Measurements from ENCODE around the gene NCOA3. TPM values are rescaled to one million over a fixed set of nuclear protein-coding genes. Genes with fewer than 3 reads are reported as not detected.

NCOA3 gene
- total and polyA plus RNA-seq, 2 experiments from 2014 or later = 6.7 to 25.8 TPM

- TF ChIP-seq, protein P1, sequence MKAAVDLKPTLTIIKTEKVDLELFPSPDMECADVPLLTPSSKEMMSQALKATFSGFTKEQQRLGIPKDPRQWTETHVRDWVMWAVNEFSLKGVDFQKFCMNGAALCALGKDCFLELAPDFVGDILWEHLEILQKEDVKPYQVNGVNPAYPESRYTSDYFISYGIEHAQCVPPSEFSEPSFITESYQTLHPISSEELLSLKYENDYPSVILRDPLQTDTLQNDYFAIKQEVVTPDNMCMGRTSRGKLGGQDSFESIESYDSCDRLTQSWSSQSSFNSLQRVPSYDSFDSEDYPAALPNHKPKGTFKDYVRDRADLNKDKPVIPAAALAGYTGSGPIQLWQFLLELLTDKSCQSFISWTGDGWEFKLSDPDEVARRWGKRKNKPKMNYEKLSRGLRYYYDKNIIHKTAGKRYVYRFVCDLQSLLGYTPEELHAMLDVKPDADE (IDR thresholded peaks at IDR 0.05) = no peak
- TF ChIP-seq, protein P2, sequence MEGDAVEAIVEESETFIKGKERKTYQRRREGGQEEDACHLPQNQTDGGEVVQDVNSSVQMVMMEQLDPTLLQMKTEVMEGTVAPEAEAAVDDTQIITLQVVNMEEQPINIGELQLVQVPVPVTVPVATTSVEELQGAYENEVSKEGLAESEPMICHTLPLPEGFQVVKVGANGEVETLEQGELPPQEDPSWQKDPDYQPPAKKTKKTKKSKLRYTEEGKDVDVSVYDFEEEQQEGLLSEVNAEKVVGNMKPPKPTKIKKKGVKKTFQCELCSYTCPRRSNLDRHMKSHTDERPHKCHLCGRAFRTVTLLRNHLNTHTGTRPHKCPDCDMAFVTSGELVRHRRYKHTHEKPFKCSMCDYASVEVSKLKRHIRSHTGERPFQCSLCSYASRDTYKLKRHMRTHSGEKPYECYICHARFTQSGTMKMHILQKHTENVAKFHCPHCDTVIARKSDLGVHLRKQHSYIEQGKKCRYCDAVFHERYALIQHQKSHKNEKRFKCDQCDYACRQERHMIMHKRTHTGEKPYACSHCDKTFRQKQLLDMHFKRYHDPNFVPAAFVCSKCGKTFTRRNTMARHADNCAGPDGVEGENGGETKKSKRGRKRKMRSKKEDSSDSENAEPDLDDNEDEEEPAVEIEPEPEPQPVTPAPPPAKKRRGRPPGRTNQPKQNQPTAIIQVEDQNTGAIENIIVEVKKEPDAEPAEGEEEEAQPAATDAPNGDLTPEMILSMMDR (conservative IDR thresholded peaks at IDR 0.05; ENCODE audit: low read depth in 2 of 2) = no peak
- TF ChIP-seq ZNF331 (CRISPR knock-in tag; IDR thresholded peaks at IDR 0.05; ENCODE audit: low read depth) (no peak), EZH2 (IDR thresholded peaks at IDR 0.05; ENCODE audit: low read depth, unreplicated experiment) (no peak), NANOG (IDR thresholded peaks at IDR 0.05; ENCODE audit: borderline replicate concordance) (no peak)
Observed at GRCh38 chr20:47703748-47704147, 202.1 kb downstream of the NCOA3 start (continued).

DNA sequence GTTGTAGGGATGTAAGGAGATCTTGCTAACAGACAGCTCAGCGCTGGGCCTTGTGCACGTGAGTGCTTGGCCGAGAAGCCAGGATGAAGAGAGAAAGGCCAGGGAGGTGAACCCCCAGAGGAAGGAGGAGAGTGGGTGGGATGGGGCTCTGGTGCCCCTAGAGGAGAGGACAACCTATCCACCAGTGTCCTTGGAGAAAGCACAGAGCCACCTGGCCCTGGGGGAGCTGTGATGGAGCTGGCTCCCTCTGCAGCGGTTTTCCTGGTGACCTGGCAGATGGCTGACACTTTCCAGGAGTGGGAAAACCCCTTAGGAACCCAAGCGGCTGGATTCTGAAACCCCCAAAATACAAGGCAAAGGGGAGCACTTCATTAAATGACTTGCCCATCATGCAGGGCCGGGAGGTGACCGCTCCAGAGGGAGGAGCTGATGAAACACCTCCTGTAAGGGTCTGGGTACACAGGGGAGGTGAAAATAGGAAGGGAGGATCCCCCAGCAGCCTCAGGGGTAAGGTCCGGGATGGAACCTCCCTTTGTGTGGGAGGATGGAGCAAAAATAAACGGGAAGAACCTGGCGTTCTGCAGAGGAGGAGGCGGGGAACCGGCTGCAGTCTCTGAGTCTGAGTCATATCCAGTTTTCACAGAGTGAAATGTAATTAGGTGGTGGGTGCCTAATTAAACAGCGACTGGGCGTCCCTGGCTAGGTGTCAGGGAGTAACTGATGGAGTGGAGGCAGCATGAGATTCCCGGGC is 203.2 kb downstream of the NCOA3 start:
- Histone ChIP-seq H3K27ac (ENCODE audit: low read depth) (no peak overlapping the region), H3K9me2 (ENCODE audit: insufficient read depth) (no peaks in the 10 kb centered on the region), H3K27me3 (ENCODE audit: insufficient read depth) (no peaks in the 10 kb centered on the region), H3K4me1 (ENCODE audit: insufficient read depth) (no peaks in the 10 kb centered on the region), H3K36me3 (ENCODE audit: insufficient read depth) (no peaks in the 10 kb centered on the region), H3K79me2 (replicated peaks; ENCODE audit: insufficient read depth) (no peaks in the 10 kb centered on the region), H3K4me3 (no peak overlapping the region), H4K20me1 (replicated peaks; ENCODE audit: insufficient read depth) (no peaks in the 10 kb centered on the region), H3F3A (replicated peaks; ENCODE audit: low read depth) (no peaks in the 10 kb centered on the region), H2AFZ (no peak overlapping the region), H3K4me2 (no peak overlapping the region)
- ATAC-seq = no peak
- peaks cover 23% of the 10 kb centered on the region for H3K4me1 Mint-ChIP-seq
- no peak overlapping the region for H3K4me3 Mint-ChIP-seq
- H3K27ac Mint-ChIP-seq = no peak overlapping the region
- H3K9me3 Mint-ChIP-seq = no peaks in the 10 kb centered on the region
- H3K36me3 Mint-ChIP-seq (ENCODE audit: low read depth) = no peaks in the 10 kb centered on the region
- peaks cover 2% of the 10 kb centered on the region for H3K27me3 Mint-ChIP-seq (ENCODE audit: insufficient read depth, low read depth, poor library complexity)
- no peak for DNase-seq (ENCODE audit: low spot score)
- TF ChIP-seq, protein P2 (conservative IDR thresholded peaks at IDR 0.05; ENCODE audit: low read depth in 2 of 2) = no peak
- TF ChIP-seq JUNB (IDR thresholded peaks at IDR 0.05; ENCODE audit: unreplicated experiment) (no peak), ZNF114 (CRISPR knock-in tag; IDR thresholded peaks at IDR 0.05) (no peak), POLR2AphosphoS5 (IDR thresholded peaks at IDR 0.05; ENCODE audit: low read depth) (no peak), CREB1 (CRISPR knock-in tag; IDR thresholded peaks at IDR 0.05; ENCODE audit: low read depth) (no peak), EZH2phosphoT487 (IDR thresholded peaks at IDR 0.05; ENCODE audit: unreplicated experiment) (no peak), STAT1 (IDR thresholded peaks at IDR 0.05; ENCODE audit: unreplicated experiment) (no peak)
- TF ChIP-seq, protein P3, sequence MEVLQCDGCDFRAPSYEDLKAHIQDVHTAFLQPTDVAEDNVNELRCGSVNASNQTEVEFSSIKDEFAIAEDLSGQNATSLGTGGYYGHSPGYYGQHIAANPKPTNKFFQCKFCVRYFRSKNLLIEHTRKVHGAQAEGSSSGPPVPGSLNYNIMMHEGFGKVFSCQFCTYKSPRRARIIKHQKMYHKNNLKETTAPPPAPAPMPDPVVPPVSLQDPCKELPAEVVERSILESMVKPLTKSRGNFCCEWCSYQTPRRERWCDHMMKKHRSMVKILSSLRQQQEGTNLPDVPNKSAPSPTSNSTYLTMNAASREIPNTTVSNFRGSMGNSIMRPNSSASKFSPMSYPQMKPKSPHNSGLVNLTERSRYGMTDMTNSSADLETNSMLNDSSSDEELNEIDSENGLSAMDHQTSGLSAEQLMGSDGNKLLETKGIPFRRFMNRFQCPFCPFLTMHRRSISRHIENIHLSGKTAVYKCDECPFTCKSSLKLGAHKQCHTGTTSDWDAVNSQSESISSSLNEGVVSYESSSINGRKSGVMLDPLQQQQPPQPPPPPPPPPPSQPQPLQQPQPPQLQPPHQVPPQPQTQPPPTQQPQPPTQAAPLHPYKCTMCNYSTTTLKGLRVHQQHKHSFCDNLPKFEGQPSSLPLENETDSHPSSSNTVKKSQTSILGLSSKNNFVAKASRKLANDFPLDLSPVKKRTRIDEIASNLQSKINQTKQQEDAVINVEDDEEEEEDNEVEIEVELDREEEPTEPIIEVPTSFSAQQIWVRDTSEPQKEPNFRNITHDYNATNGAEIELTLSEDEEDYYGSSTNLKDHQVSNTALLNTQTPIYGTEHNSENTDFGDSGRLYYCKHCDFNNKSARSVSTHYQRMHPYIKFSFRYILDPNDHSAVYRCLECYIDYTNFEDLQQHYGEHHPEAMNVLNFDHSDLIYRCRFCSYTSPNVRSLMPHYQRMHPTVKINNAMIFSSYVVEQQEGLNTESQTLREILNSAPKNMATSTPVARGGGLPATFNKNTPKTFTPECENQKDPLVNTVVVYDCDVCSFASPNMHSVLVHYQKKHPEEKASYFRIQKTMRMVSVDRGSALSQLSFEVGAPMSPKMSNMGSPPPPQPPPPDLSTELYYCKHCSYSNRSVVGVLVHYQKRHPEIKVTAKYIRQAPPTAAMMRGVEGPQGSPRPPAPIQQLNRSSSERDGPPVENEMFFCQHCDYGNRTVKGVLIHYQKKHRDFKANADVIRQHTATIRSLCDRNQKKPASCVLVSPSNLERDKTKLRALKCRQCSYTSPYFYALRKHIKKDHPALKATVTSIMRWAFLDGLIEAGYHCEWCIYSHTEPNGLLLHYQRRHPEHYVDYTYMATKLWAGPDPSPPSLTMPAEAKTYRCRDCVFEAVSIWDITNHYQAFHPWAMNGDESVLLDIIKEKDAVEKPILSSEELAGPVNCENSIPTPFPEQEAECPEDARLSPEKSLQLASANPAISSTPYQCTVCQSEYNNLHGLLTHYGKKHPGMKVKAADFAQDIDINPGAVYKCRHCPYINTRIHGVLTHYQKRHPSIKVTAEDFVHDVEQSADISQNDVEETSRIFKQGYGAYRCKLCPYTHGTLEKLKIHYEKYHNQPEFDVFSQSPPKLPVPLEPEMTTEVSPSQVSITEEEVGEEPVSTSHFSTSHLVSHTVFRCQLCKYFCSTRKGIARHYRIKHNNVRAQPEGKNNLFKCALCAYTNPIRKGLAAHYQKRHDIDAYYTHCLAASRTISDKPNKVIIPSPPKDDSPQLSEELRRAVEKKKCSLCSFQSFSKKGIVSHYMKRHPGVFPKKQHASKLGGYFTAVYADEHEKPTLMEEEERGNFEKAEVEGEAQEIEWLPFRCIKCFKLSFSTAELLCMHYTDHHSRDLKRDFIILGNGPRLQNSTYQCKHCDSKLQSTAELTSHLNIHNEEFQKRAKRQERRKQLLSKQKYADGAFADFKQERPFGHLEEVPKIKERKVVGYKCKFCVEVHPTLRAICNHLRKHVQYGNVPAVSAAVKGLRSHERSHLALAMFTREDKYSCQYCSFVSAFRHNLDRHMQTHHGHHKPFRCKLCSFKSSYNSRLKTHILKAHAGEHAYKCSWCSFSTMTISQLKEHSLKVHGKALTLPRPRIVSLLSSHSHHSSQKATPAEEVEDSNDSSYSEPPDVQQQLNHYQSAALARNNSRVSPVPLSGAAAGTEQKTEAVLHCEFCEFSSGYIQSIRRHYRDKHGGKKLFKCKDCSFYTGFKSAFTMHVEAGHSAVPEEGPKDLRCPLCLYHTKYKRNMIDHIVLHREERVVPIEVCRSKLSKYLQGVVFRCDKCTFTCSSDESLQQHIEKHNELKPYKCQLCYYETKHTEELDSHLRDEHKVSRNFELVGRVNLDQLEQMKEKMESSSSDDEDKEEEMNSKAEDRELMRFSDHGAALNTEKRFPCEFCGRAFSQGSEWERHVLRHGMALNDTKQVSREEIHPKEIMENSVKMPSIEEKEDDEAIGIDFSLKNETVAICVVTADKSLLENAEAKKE (CRISPR knock-in tag; IDR thresholded peaks at IDR 0.05) = no peak
- TF ChIP-seq, protein P1 (IDR thresholded peaks at IDR 0.05) = no peak

Data from GM23338 (cell line).